H1 (cell line): Measurements from ENCODE around the gene L3MBTL1. TPM values are rescaled to one million over a fixed set of nuclear protein-coding genes. Genes with fewer than 3 reads are reported as not detected.

Experiments used
- CTCF ChIA-PET: fragments of 300-600 bp; sonication (Branson Sonifier 250); formaldehyde crosslinking; loops from one replicate; lab custom pipeline; 2021; ENCODE audit not compliant: partially characterized antibody; lab: Charles Lee
- POLR2A ChIA-PET: fragments of 300-600 bp; sonication (Branson Sonifier 250); formaldehyde crosslinking; loops from one replicate; lab custom pipeline; 2021; ENCODE audit warnings: inconsistent platforms; ENCODE audit not compliant: partially characterized antibody; lab: Charles Lee
- DNase-seq, 2 experiments: peaks; one replicate each; pipeline versions ENCODE4 v3.0.0 to v3.0.0-alpha.2; 2010 to 2022; ENCODE audit warnings: low spot score in 2 of 2, low read depth in 1 of 2, mixed read lengths in 1 of 2
- FAIRE-seq: peaks from 2 replicates; lab custom pipeline; 2011; peaks lifted over from hg19 to GRCh38; lab: Jason Lieb, UNC
- H2AFZ ChIP-seq: 2 replicates; pipeline ENCODE4 v1.8.1; 2012; ENCODE audit warnings: low read length, inconsistent platforms
- H2AK5ac ChIP-seq: 2 replicates; pipeline ENCODE4 v1.6.1; 2013; ENCODE audit warnings: low read depth, low read length
- H2BK120ac ChIP-seq: replicated peaks from 2 replicates; pipeline ENCODE3; 2013; ENCODE audit warnings: low read depth, low read length, inconsistent platforms
- H2BK12ac ChIP-seq: 2 replicates; pipeline ENCODE4 v1.6.1; 2013; ENCODE audit warnings: low read depth, low read length
- H2BK15ac ChIP-seq: 2 replicates; pipeline ENCODE4 v1.6.1; 2013; ENCODE audit warnings: low read length
- H2BK20ac ChIP-seq: 2 replicates; pipeline ENCODE4 v1.6.1; 2013; ENCODE audit warnings: low read length
- H2BK5ac ChIP-seq: 2 replicates; pipeline ENCODE4 v1.6.1; 2013; ENCODE audit warnings: low read depth, low read length
- H3K14ac ChIP-seq: 2 replicates; pipeline ENCODE4 v1.6.1; 2013; ENCODE audit warnings: inconsistent platforms; ENCODE audit not compliant: insufficient read length
- H3K18ac ChIP-seq: 2 replicates; pipeline ENCODE4 v1.6.1; 2013; ENCODE audit warnings: low read length; ENCODE audit errors: extremely low read depth
- H3K23ac ChIP-seq: 2 replicates; pipeline ENCODE4 v1.6.1; 2013; ENCODE audit warnings: inconsistent platforms; ENCODE audit not compliant: insufficient read length
- H3K23me2 ChIP-seq: 2 replicates; pipeline ENCODE4 v1.6.1; 2013; ENCODE audit warnings: low read depth, low read length
- H3K27ac ChIP-seq: 2 replicates; pipeline ENCODE4 v1.6.1; 2011; ENCODE audit warnings: low read depth, low read length, inconsistent platforms
- H3K27me3 ChIP-seq, 4 experiments: replicated peaks in 1 of 4; 1 replicate in 1 of 4; 2 replicates in 3 of 4; pipeline versions ENCODE4 v1.6.1 to v1.8.1; 2011 to 2013; ENCODE audit warnings: low read length in 3 of 4, mild to moderate bottlenecking in 3 of 4, inconsistent platforms in 2 of 4, mixed read lengths in 2 of 4, moderate library complexity in 1 of 4; ENCODE audit not compliant: control insufficient read depth in 3 of 4, insufficient read depth in 3 of 4; ENCODE audit errors: extremely low read depth in 1 of 4
- H3K36me3 ChIP-seq, 4 experiments: 2 replicates each; pipeline versions ENCODE4 v1.6.1 to v1.8.1; 2011 to 2013; ENCODE audit warnings: mild to moderate bottlenecking in 4 of 4, low read length in 3 of 4, moderate library complexity in 2 of 4, control low read depth in 1 of 4, inconsistent platforms in 1 of 4; ENCODE audit not compliant: insufficient read depth in 4 of 4, control insufficient read depth in 2 of 4
- H3K4ac ChIP-seq: replicated peaks from 2 replicates; pipeline ENCODE3; 2013; ENCODE audit warnings: low read length, low read depth, mixed read lengths, inconsistent platforms; ENCODE audit not compliant: insufficient read length
- H3K4me1 ChIP-seq, 4 experiments: replicated peaks in 1 of 4; 1 replicate in 1 of 4; 2 replicates in 3 of 4; pipeline versions ENCODE4 v1.6.1 to v1.8.1; 2011 to 2013; ENCODE audit warnings: low read length in 3 of 4, inconsistent platforms in 2 of 4, mixed read lengths in 1 of 4; ENCODE audit not compliant: insufficient read depth in 4 of 4, control insufficient read depth in 3 of 4
- H3K4me2 ChIP-seq, 2 experiments: 2 replicates each; pipeline versions ENCODE4 v1.6.1 to v1.8.1; 2011 to 2013; ENCODE audit warnings: low read depth in 2 of 2, low read length in 2 of 2, control low read depth in 1 of 2, inconsistent platforms in 1 of 2, mild to moderate bottlenecking in 1 of 2; ENCODE audit not compliant: insufficient read depth in 1 of 2
- H3K4me3 ChIP-seq, 4 experiments: fragments of 200-600, 300-600 bp in 1 of 4; sonication (generic), shearing (Covaris generic), sonication (Bioruptor Twin) in 1 of 4; 2 replicates each; pipeline versions ENCODE4 v1.5.1 to v1.8.1; 2011 to 2016; ENCODE audit warnings: low read length in 4 of 4, low read depth in 3 of 4, control low read depth in 2 of 4, inconsistent platforms in 2 of 4, mild to moderate bottlenecking in 2 of 4, mixed read lengths in 1 of 4, moderate library complexity in 1 of 4; ENCODE audit not compliant: insufficient read depth in 2 of 4; ENCODE audit errors: extremely low read depth in 1 of 4
- H3K56ac ChIP-seq: replicated peaks from 2 replicates; pipeline ENCODE3; 2013; ENCODE audit warnings: low read depth, mild to moderate bottlenecking, mixed read lengths, low read length, inconsistent platforms; ENCODE audit not compliant: insufficient read length
- H3K79me1 ChIP-seq: 2 replicates; pipeline ENCODE4 v1.6.1; 2013; ENCODE audit warnings: low read depth, low read length, control low read depth
- H3K79me2 ChIP-seq, 2 experiments: 2 replicates each; pipeline versions ENCODE4 v1.6.1 to v1.8.1; 2012 to 2013; ENCODE audit warnings: low read length in 2 of 2, mild to moderate bottlenecking in 2 of 2, inconsistent platforms in 1 of 2; ENCODE audit not compliant: insufficient read depth in 2 of 2, control insufficient read depth in 1 of 2
- H3K9ac ChIP-seq, 4 experiments: replicated peaks in 1 of 4; 1 replicate in 1 of 4; 2 replicates in 3 of 4; pipeline versions ENCODE4 v1.6.1 to v1.8.1; 2011 to 2013; ENCODE audit warnings: low read depth in 3 of 4, low read length in 3 of 4, control low read depth in 2 of 4, mild to moderate bottlenecking in 2 of 4, moderate library complexity in 2 of 4, inconsistent platforms in 1 of 4; ENCODE audit errors: extremely low read depth in 1 of 4
- H3K9me3 ChIP-seq, 2 experiments: 2 replicates each; pipeline versions ENCODE4 v1.6.1 to v1.8.1; 2012 to 2013; ENCODE audit warnings: mild to moderate bottlenecking in 2 of 2, moderate library complexity in 2 of 2, control low read depth in 1 of 2, inconsistent platforms in 1 of 2, low read depth in 1 of 2, low read length in 1 of 2, mixed read lengths in 1 of 2; ENCODE audit not compliant: insufficient read depth in 2 of 2
- H4K20me1 ChIP-seq, 2 experiments: replicated peaks in 1 of 2; 2 replicates each; pipeline versions ENCODE3 to v1.8.1; 2011 to 2013; ENCODE audit warnings: inconsistent platforms in 2 of 2, low read length in 2 of 2, mild to moderate bottlenecking in 1 of 2; ENCODE audit not compliant: insufficient read depth in 2 of 2, control insufficient read depth in 1 of 2
- H4K5ac ChIP-seq: 2 replicates; pipeline ENCODE4 v1.6.1; 2013; ENCODE audit warnings: low read length, low read depth, mixed read lengths, inconsistent platforms; ENCODE audit not compliant: insufficient read length
- H4K8ac ChIP-seq: 2 replicates; pipeline ENCODE4 v1.8.0; 2013; ENCODE audit warnings: mild to moderate bottlenecking, moderate library complexity, low read length, inconsistent platforms; ENCODE audit not compliant: insufficient read depth; ENCODE audit errors: extremely low read depth
- H4K91ac ChIP-seq: replicated peaks from 2 replicates; pipeline ENCODE3; 2013; ENCODE audit warnings: low read length, mixed read lengths, inconsistent platforms; ENCODE audit not compliant: insufficient read length
- BRCA1 ChIP-seq: IDR thresholded peaks from 2 replicates; pipeline ENCODE4 v1.6.1; 2012; ENCODE audit warnings: low read depth, low read length, improper control_type of control experiment
- JUND ChIP-seq: IDR thresholded peaks from 2 replicates; pipeline ENCODE4 v1.6.1; 2011; ENCODE audit warnings: mild to moderate bottlenecking, improper control_type of control experiment, low read length
- MAX ChIP-seq: IDR thresholded peaks from 2 replicates; pipeline ENCODE4 v1.6.1; 2012; ENCODE audit warnings: inconsistent platforms
- ZNF274 ChIP-seq: IDR thresholded peaks from 2 replicates; pipeline ENCODE4 v1.7.0; 2012; ENCODE audit warnings: low read length, borderline replicate concordance; ENCODE audit errors: extremely low read depth
- WGBS, 2 experiments: shearing (Covaris generic) in 1 of 2; methylation state at CpG; one replicate each; pipeline versions ENCODE4 v1.1.6 to v1.1.7; 2013 to 2015; ENCODE audit warnings: low lambda C conversion rate in 2 of 2, mixed read lengths in 2 of 2, inconsistent platforms in 1 of 2, low coverage in 1 of 2, missing lambda C conversion rate in 1 of 2; ENCODE audit not compliant: insufficient replicate concordance in 2 of 2, insufficient coverage in 1 of 2, insufficient read length in 1 of 2; ENCODE audit errors: extremely low coverage in 1 of 2, missing lambda C conversion rate in 1 of 2; 5-methylcytosine and 5-hydroxymethylcytosine counted together
- polyA plus RNA-seq, 7 experiments: library from polyadenylated mRNA; depleted of rRNA in 3 of 7; stranded (reverse) in 5 of 7; unstranded in 2 of 7; fragments of >200 nt in 5 of 7; fragments of 200-250 nt in 2 of 7; gene quantifications; 1 replicate in 5 of 7; 2 replicates in 1 of 7; 4 replicates in 1 of 7; pipeline versions ENCODE4 v1.2.1 to v1.2.3, GENCODE V29; 2011 to 2013; ENCODE audit warnings: missing spikeins in 2 of 7, mixed read lengths in 2 of 7
- total RNA-seq: library from RNA; stranded (reverse); fragmentation: NEBNext Ultra II Directional; extraction: Animal tissue kit (Norgen Biotek cat#: 25700); gene quantifications from 2 replicates; pipeline ENCODE4 v1.2.1, GENCODE V29; 2021

L3MBTL1 gene
- total and polyA plus RNA-seq, 2 of the 8 experiments (the other 6 are each of a cell fraction or from before 2014, with no cell fraction given) = 11.9 to 17.0 TPM

DNA sequence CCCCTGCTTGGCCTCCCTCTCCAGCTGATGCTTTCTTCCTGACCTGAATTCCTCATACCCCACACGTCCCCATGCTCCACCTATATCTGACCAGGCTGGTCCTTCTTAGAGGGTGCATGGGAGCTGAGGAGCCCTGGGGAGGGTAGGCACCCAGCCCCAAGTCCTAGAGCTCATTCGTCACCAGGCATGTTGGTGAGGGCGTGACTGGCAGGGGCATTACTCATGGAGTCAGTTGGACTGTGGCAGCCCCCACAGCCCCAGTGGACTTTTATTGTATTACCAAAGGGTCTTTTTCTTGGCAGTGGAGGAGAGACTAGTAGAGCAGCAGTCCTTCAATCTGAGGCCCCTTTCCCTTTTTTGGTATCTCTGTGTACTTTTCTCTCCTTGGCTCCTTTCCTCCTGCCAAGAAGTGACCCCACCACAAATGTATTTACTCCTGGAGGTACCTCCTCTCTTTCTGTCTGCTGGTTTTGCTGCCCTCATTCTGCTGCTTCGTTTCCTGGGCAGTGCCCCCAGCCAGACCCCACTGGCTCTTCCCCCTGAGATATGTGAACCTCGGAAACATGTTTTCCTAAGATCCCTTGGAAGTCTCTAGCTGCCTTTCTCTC is 40.9 kb downstream of the L3MBTL1 start:
- FAIRE-seq = no peak
- Histone ChIP-seq H3K27ac (no peak overlapping the region), H3K18ac (no peak overlapping the region), H2AK5ac (no peak overlapping the region), H3K36me3 (peaks cover 0 to 5% (median 0%) of the 10 kb centered on the region in 4 experiments; a peak in 2 of 8 replicates), H3K4me2 (no peak overlapping the region), H2BK5ac (no peak overlapping the region), H3K23me2 (peaks cover 2% of the 10 kb centered on the region; the same call in 1 of the 2 replicates), H3K4ac (no peak overlapping the region), H2AFZ (no peak overlapping the region), H3K4me3 (no peak overlapping the region), H3K9ac (no peak overlapping the region), H4K5ac (no peak overlapping the region), H4K20me1 (no peaks in the 10 kb centered on the region), H2BK12ac (no peak overlapping the region), H3K27me3 (no peaks in the 10 kb centered on the region), H3K56ac (no peak overlapping the region), H2BK15ac (no peak overlapping the region), H4K91ac (no peak overlapping the region), H4K8ac (no peak overlapping the region), H3K23ac (no peak overlapping the region), H3K9me3 (peaks cover 0 to 7% of the 10 kb centered on the region in 2 experiments; a peak in 2 of 4 replicates), H2BK20ac (no peak overlapping the region), H3K79me2 (no peaks in the 10 kb centered on the region), H2BK120ac (no peak overlapping the region), H3K79me1 (no peaks in the 10 kb centered on the region), H3K4me1 (no peaks in the 10 kb centered on the region), H3K14ac (no peak overlapping the region)
- CTCF ChIA-PET = interaction anchor here (0.9 to 4.5 kb wide), 2 partner anchors 10 to 11 kb away, joined by 6 to 46 read pairs; no protein-coding TSS in a partner anchor
- POLR2A ChIA-PET = interaction anchor here (0.8 to 1.3 kb wide), 4 partner anchors 10 to 91 kb away, joined by 3 to 4 read pairs (median 3); partner anchors contain the start of genes SGK2 and SRSF6
- TF ChIP-seq ZNF274 (no peak), BRCA1 (no peak), MAX (no peak), JUND (no peak)
- WGBS, 2 experiments = 79% methylated on average over 5 of the region's 5 CpGs; no CpG with 5 or more reads in 1 of the 2 experiments
- no peak for DNase-seq
